Parathyroid adenoma (tissue), 2 donors: ENCODE measurements around the gene MAPRE2.

Source experiments
- H2AFZ ChIP-seq: fragments of 300-600 bp; sonication (generic); one replicate; pipeline ENCODE4 v1.7.0; 2017; ENCODE audit warnings: antibody characterized with exemption, mild to moderate bottlenecking
- H3K27ac ChIP-seq: fragments of 300-600 bp; sonication (generic); one replicate; pipeline ENCODE4 v1.7.0; 2017
- H3K27me3 ChIP-seq: fragments of 300-600 bp; sonication (generic); one replicate; pipeline ENCODE4 v1.7.0; 2017; ENCODE audit warnings: low read length; ENCODE audit not compliant: control insufficient read depth, insufficient read depth
- H3K36me3 ChIP-seq: fragments of 300-600 bp; sonication (generic); one replicate; pipeline ENCODE4 v1.7.0; 2017; ENCODE audit warnings: low read length; ENCODE audit not compliant: control insufficient read depth, insufficient read depth
- H3K4me1 ChIP-seq: fragments of 300-600 bp; sonication (generic); one replicate; pipeline ENCODE4 v1.7.0; 2017; ENCODE audit warnings: control low read depth
- H3K4me2 ChIP-seq: fragments of 300-600 bp; sonication (generic); one replicate; pipeline ENCODE4 v1.7.0; 2017; ENCODE audit warnings: low read length
- H3K4me3 ChIP-seq: fragments of 300-600 bp; sonication (generic); one replicate; pipeline ENCODE4 v1.7.0; 2017; ENCODE audit warnings: low read depth, low read length
- H3K79me2 ChIP-seq: fragments of 300-600 bp; sonication (generic); one replicate; pipeline ENCODE4 v1.7.0; 2017; ENCODE audit warnings: control low read depth
- H3K9ac ChIP-seq: fragments of 300-600 bp; sonication (generic); one replicate; pipeline ENCODE4 v1.7.0; 2017; ENCODE audit warnings: mild to moderate bottlenecking
- H3K9me3 ChIP-seq: fragments of 300-600 bp; sonication (generic); one replicate; pipeline ENCODE4 v1.7.0; 2017; ENCODE audit warnings: low read length; ENCODE audit not compliant: control insufficient read depth
- CTCF ChIP-seq: fragments of 300-600 bp; sonication (generic); IDR thresholded peaks from one replicate; pipeline ENCODE4 v1.7.0; 2017; ENCODE audit warnings: antibody characterized with exemption, mild to moderate bottlenecking
- donor health status: primary hyperparathyroidism.

Gene MAPRE2

GRCh38 chr18:35136885-35137284, 95.7 kb downstream of the MAPRE2 start:
- H3K36me3 ChIP-seq = no peaks in the 10 kb centered on the region
- no peak for TF ChIP-seq CTCF
- no peak overlapping the region for H2AFZ ChIP-seq
- H3K9ac ChIP-seq = no peak overlapping the region
- H3K79me2 ChIP-seq = no peaks in the 10 kb centered on the region
- no peaks in the 10 kb centered on the region for H3K9me3 ChIP-seq
- no peak overlapping the region for H3K27ac ChIP-seq
- no peak overlapping the region for H3K4me2 ChIP-seq
- H3K4me3 ChIP-seq = no peak overlapping the region
- H3K27me3 ChIP-seq = no peaks in the 10 kb centered on the region
- H3K4me1 ChIP-seq = peaks cover 12% of the 10 kb centered on the region

GRCh38 chr18:35137632-35138031, 96.4 kb downstream of the MAPRE2 start:
- no peak overlapping the region for H3K27ac ChIP-seq
- no peaks in the 10 kb centered on the region for H3K36me3 ChIP-seq

GRCh38 chr18:35138773-35139172, 97.6 kb downstream of the MAPRE2 start:
- H3K79me2 ChIP-seq = no peaks in the 10 kb centered on the region
- no peak overlapping the region for H2AFZ ChIP-seq
- H3K36me3 ChIP-seq = no peaks in the 10 kb centered on the region
- no peaks in the 10 kb centered on the region for H3K9me3 ChIP-seq
- no peak overlapping the region for H3K4me3 ChIP-seq
- no peak overlapping the region for H3K4me2 ChIP-seq
- H3K27ac ChIP-seq = no peak overlapping the region
- TF ChIP-seq CTCF = no peak
- no peaks in the 10 kb centered on the region for H3K27me3 ChIP-seq
- no peak overlapping the region for H3K9ac ChIP-seq
- peaks cover 12% of the 10 kb centered on the region for H3K4me1 ChIP-seq

More at GRCh38 chr18:35137632-35138031, 96.4 kb downstream of the MAPRE2 start:
- Histone ChIP-seq H3K4me3 (no peak overlapping the region), H3K9ac (no peak overlapping the region), H3K27me3 (no peaks in the 10 kb centered on the region), H3K4me1 (peaks cover 12% of the 10 kb centered on the region), H3K79me2 (no peaks in the 10 kb centered on the region), H2AFZ (no peak overlapping the region), H3K9me3 (no peaks in the 10 kb centered on the region), H3K4me2 (no peak overlapping the region)
- no peak for TF ChIP-seq CTCF

GRCh38 chr18:35139517-35139916, 98.3 kb downstream of the MAPRE2 start:
- Histone ChIP-seq H2AFZ (no peak overlapping the region), H3K4me1 (peaks cover 12% of the 10 kb centered on the region), H3K36me3 (no peaks in the 10 kb centered on the region), H3K27me3 (no peaks in the 10 kb centered on the region), H3K27ac (peak overlapping the region; percentile 26), H3K4me2 (peak overlapping the region; percentile 32), H3K9ac (no peak overlapping the region), H3K9me3 (no peaks in the 10 kb centered on the region), H3K79me2 (no peaks in the 10 kb centered on the region), H3K4me3 (no peak overlapping the region)
- no peak for TF ChIP-seq CTCF

- no peak overlapping the region for H2AFZ ChIP-seq
- no peak overlapping the region for H3K27ac ChIP-seq
- H3K4me2 ChIP-seq = no peak overlapping the region
- H3K79me2 ChIP-seq = no peaks in the 10 kb centered on the region
- TF ChIP-seq CTCF = no peak
- peaks cover 12% of the 10 kb centered on the region for H3K4me1 ChIP-seq
- H3K4me3 ChIP-seq = no peak overlapping the region
- no peaks in the 10 kb centered on the region for H3K9me3 ChIP-seq
- no peak overlapping the region for H3K9ac ChIP-seq
- no peaks in the 10 kb centered on the region for H3K36me3 ChIP-seq
- H3K27me3 ChIP-seq = no peaks in the 10 kb centered on the region
Observed at GRCh38 chr18:35141077-35141476, 99.9 kb downstream of the MAPRE2 start.
